Endothelial cell of umbilical vein (primary cell): ENCODE measurements around the gene EFEMP1.

ENCODE experiments used
- EZH2 ChIP-seq: IDR thresholded peaks from 2 replicates; pipeline ENCODE4 v1.6.1; 2012; ENCODE audit warnings: borderline replicate concordance, low read depth, mild to moderate bottlenecking, moderate library complexity, low read length, inconsistent platforms; ENCODE audit not compliant: severe bottlenecking
- POLR2A ChIP-seq: IDR thresholded peaks from 2 replicates; pipeline ENCODE4 v1.6.1; 2012; ENCODE audit warnings: low read depth, mild to moderate bottlenecking, control low read depth, low read length
- POLR2AphosphoS5 ChIP-seq: IDR thresholded peaks from 2 replicates; pipeline ENCODE4 v1.6.1; 2012; ENCODE audit warnings: low read depth, mild to moderate bottlenecking, control low read depth, low read length, moderate library complexity; ENCODE audit not compliant: insufficient read depth

- TF ChIP-seq POLR2AphosphoS5 = no peak
- TF ChIP-seq POLR2A = no peak
- no peak for TF ChIP-seq EZH2
These were observed 39.3 kb upstream of the EFEMP1 start for GRCh38 chr2:55962915-55963314.
